Transverse colon (tissue), 4 donors: ENCODE results near the gene SELENON. TPM values are rescaled to one million over a fixed set of nuclear protein-coding genes. Genes with fewer than 3 reads are reported as not detected.

Experiments used
- DNase-seq: peaks from one replicate; pipeline ENCODE4 v3.0.0-alpha.2; 2019
- H3K27ac ChIP-seq, 4 donors: fragments of 200-600 bp; sonication (generic); 2 replicates each; pipeline ENCODE4 v1.5.1; 2016 to 2018; ENCODE audit warnings: inconsistent platforms in 4 of 4
- H3K27me3 ChIP-seq: fragments of 200-600 bp; sonication (generic); 2 replicates; pipeline ENCODE4 v1.5.1; 2017; ENCODE audit warnings: inconsistent platforms
- H3K36me3 ChIP-seq, 4 donors: fragments of 200-600 bp; sonication (generic); 2 replicates each; pipeline ENCODE4 v1.5.1; 2017 to 2019; ENCODE audit warnings: inconsistent platforms in 4 of 4
- H3K4me1 ChIP-seq, 4 donors: fragments of 200-600 bp; sonication (generic); 2 replicates each; pipeline ENCODE4 v1.5.1; 2017 to 2020; ENCODE audit warnings: inconsistent platforms in 4 of 4
- H3K4me3 ChIP-seq, 4 donors: fragments of 200-600 bp; sonication (generic); 1 replicate in 1 of 4; 2 replicates in 3 of 4; pipeline versions ENCODE4 v1.5.1 to v1.6.1; 2017 to 2019; ENCODE audit warnings: inconsistent platforms in 4 of 4
- H3K9me3 ChIP-seq, 2 donors: fragments of 200-600 bp; sonication (generic); 2 replicates each; pipeline ENCODE4 v1.5.1; 2017 to 2019; ENCODE audit warnings: inconsistent platforms in 2 of 2
- CTCF ChIP-seq, 5 experiments: fragments of 200-600 bp in 3 of 5; fragments of 450-650 bp in 2 of 5; sonication (generic) in 3 of 5; IDR thresholded peaks; 1 replicate in 2 of 5; 2 replicates in 3 of 5; pipeline ENCODE4 v1.5.1; 2016 to 2017; ENCODE audit warnings: antibody characterized with exemption in 5 of 5, inconsistent platforms in 3 of 5, mild to moderate bottlenecking in 2 of 5, moderate library complexity in 1 of 5
- EP300 ChIP-seq: sonication (generic); formaldehyde crosslinking; IDR thresholded peaks from one replicate; pipeline ENCODE4 v1.6.1; 2017; ENCODE audit warnings: antibody characterized with exemption, low read depth
- POLR2A ChIP-seq: fragments of 450-650 bp; IDR thresholded peaks from one replicate; pipeline ENCODE4 v1.6.1; 2016; ENCODE audit warnings: antibody characterized with exemption, mild to moderate bottlenecking, moderate library complexity
- POLR2AphosphoS5 ChIP-seq, 3 donors: sonication (generic); formaldehyde crosslinking; IDR thresholded peaks; one replicate each; pipeline ENCODE4 v1.6.1; 2016; ENCODE audit warnings: antibody characterized with exemption in 3 of 3
- WGBS, 2 donors: methylation state at CpG; one replicate each; pipeline ENCODE4 v1.1.5; 2018; ENCODE audit warnings: low coverage in 1 of 2; 5-methylcytosine and 5-hydroxymethylcytosine counted together
- in situ Hi-C, 4 donors: fragments of 200-750 bp; cut with MboI; loops; one replicate each; pipeline versions ENCODE4 v1.15.0 to v1.15.1; 2017; ENCODE audit warnings: low sequenced_read_pairs in 3 of 4, low pct_ligation_motif_present in 1 of 4, low pct_unique_long_range_greater_than_20kb in 1 of 4
- intact Hi-C: fragments of 100-400 bp; cut with DNase I; formaldehyde crosslinking; loops from one replicate; pipeline ENCODE4 v1.15.1; 2023; ENCODE audit warnings: low total_unique reads
- total RNA-seq, 4 donors: library from RNA; depleted of rRNA; stranded (reverse); fragments of >200 nt; gene quantifications; one replicate each; pipeline ENCODE4 v1.1.0, GENCODE V29; 2016

The SELENON gene
- total RNA-seq, 4 donors from 2014 or later: 17.1 to 68.1 (median 24.4) TPM

- no peak overlapping the region for H3K4me3 ChIP-seq
- no peak for DNase-seq
- TF ChIP-seq EP300: no peak
- TF ChIP-seq POLR2AphosphoS5 (IDR thresholded peaks at IDR 0.05): no peak
- TF ChIP-seq POLR2A: no peak
- TF ChIP-seq CTCF (IDR thresholded peaks at IDR 0.05): no peak
- 83 to 100% methylated on average over 1 to 24 of the region's 24 CpGs for WGBS, 2 donors
- H3K4me1 ChIP-seq: peaks cover 6 to 16% (median 10%) of the 10 kb centered on the region in 4 donors
- H3K27ac ChIP-seq: no peak overlapping the region
- no peaks in the 10 kb centered on the region for H3K9me3 ChIP-seq
- H3K36me3 ChIP-seq: no peaks in the 10 kb centered on the region
- in situ Hi-C loops: no loop called here
- intact Hi-C loops: loop anchor here (1.0 kb wide), 1 partner anchor 29 kb away; no protein-coding TSS in a partner anchor
- no peaks in the 10 kb centered on the region for H3K27me3 ChIP-seq
Observed at GRCh38 chr1:25813734-25814471, 13.9 kb downstream of the SELENON start.

- DNase-seq: no peak
- Histone ChIP-seq H3K36me3 (no peaks in the 10 kb centered on the region), H3K4me1 (peaks cover 8 to 19% (median 15%) of the 10 kb centered on the region in 4 donors), H3K27ac (no peak overlapping the region), H3K27me3 (no peaks in the 10 kb centered on the region), H3K9me3 (no peaks in the 10 kb centered on the region), H3K4me3 (no peak overlapping the region)
- TF ChIP-seq EP300 (no peak), CTCF (IDR thresholded peaks at IDR 0.05) (no peak), POLR2A (no peak), POLR2AphosphoS5 (IDR thresholded peaks at IDR 0.05) (no peak)
- 93 to 100% methylated on average over 1 to 7 of the region's 7 CpGs for WGBS, 2 donors
- in situ Hi-C loops: no loop called here
- intact Hi-C loops: loop anchor here (1.0 kb wide), 1 partner anchor 29 kb away; no protein-coding TSS in a partner anchor
Observed at GRCh38 chr1:25814549-25815087, 14.6 kb downstream of the SELENON start.

- no peak for DNase-seq
- intact Hi-C loops: no loop called here
- no peaks in the 10 kb centered on the region for H3K9me3 ChIP-seq
- TF ChIP-seq POLR2AphosphoS5 (IDR thresholded peaks at IDR 0.05): no peak
- peaks cover 8 to 16% (median 15%) of the 10 kb centered on the region in 4 donors for H3K4me1 ChIP-seq
- no peak overlapping the region for H3K27ac ChIP-seq
- H3K36me3 ChIP-seq: no peaks in the 10 kb centered on the region
- H3K4me3 ChIP-seq: no peak overlapping the region
- H3K27me3 ChIP-seq: no peaks in the 10 kb centered on the region
- WGBS, 2 donors: 92 to 93% methylated on average over 7 to 24 of the region's 24 CpGs
- in situ Hi-C loops: no loop called here
Observed at GRCh38 chr1:25815208-25816111, 15.5 kb downstream of the SELENON start.

- TF ChIP-seq EP300 (no peak), CTCF (IDR thresholded peaks at IDR 0.05) (no peak), POLR2AphosphoS5 (IDR thresholded peaks at IDR 0.05) (no peak), POLR2A (no peak)
- in situ Hi-C loops: no loop called here
Observed at GRCh38 chr1:25816112-25816718, 16.2 kb downstream of the SELENON start.

More at GRCh38 chr1:25816112-25816718, 16.2 kb downstream of the SELENON start:
- no peaks in the 10 kb centered on the region for H3K36me3 ChIP-seq
- peaks cover 8 to 21% (median 19%) of the 10 kb centered on the region in 4 donors for H3K4me1 ChIP-seq
- H3K27me3 ChIP-seq: no peaks in the 10 kb centered on the region
- intact Hi-C loops: no loop called here
- H3K27ac ChIP-seq: no peak overlapping the region
- no peak for DNase-seq
- WGBS, 2 donors: 78 to 82% methylated on average over 5 to 14 of the region's 15 CpGs
- H3K9me3 ChIP-seq: no peaks in the 10 kb centered on the region
- H3K4me3 ChIP-seq: no peak overlapping the region
